GM21447 (cell line): ENCODE measurements around the gene PHYH.
"Not testable (repeated sequence)": the region's sequence is repeated elsewhere in the genome, so short reads cannot be mapped to it uniquely, and the experiment has no call there.

ENCODE experiments used
- ATAC-seq: cut with Tn5 transposase; IDR thresholded peaks from one replicate; pipeline ENCODE4 v1.9.1; 2021; ENCODE audit not compliant: unreplicated experiment

PHYH gene

DNA sequence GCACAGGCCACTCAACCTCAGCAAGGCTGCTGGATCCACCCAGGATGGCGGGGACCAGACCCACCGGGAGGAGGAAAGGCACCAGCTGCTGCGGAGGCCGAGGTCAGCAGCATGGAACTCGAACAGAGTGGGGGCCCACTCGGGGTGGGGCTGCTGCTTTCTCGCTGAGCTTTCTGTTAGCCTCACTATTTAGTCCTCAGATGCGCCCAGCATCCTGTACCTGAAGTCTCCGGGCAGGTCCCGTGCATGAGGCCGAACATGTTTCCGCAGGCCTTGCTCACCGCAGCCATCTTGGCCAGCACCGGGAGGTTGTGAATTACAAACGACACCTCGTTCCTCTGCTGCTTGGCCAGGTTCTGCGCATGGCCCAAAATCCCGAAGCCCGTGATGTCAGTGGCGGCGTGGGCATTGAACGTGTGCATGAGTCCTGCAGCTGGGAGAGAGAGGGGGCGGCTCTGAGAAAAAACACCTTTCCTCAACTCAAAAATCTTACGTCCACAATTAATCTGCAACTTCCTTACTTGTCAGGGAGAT lies 22.8 kb upstream of the PHYH start:
- ATAC-seq: no peak

DNA sequence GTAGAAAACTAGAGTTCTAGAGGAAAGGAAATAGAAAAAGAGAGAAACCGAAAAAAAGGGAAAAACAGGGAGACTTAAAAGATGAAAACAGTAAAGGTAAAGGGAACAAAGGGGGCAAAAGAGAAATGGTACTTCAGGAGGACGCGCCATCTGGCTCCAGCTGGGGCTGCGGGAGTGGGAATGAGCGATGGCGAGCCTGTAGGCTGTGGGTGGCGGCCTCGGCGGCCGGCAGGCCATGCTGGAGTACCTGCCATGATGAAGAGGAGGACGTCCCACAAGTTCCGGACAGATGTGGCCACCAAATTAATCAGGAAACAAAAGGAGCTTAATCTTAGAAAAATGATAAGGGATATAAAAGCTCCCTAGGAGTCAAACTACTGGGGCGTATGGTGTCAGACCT lies 21.7 kb upstream of the PHYH start:
- ATAC-seq: no peak

DNA sequence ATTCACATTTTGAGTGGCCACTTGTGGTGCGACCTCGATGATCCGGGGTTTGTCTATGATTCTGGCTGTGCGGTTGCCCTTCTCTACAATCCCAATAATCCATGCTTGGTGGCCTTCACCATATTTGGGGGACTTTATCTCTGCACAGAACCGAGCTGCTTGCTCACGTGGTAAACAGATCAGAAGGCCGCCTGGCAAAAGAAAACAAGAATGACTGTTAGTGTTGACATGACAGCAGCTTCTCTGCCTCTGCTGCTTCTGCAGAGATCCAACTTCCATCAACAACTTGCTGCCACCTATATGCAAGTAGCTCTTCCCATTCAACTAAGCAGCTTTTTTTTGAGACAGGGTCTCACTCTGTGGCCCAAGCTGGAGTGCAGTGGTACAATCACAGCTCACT lies 19.3 kb upstream of the PHYH start:
- ATAC-seq: no peak

DNA sequence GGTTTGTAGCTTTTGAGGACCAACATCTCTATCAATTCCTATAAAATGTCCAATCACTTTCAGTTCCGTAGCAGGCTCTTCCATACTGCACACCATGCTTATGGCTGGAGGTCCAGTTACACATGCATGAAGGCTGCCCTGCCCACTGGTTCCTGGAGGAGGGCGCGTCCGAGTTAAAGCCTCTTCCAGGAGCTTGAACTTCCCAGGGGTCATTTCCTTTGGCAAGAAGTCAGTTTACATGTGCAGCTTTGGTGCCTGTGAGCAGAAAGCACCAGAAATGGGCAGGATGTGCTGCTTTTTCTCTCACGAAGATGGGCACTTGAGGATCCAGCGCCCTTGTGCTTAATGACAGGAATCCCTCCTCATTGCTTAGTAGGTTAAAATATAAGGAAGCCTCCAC lies 17.6 kb upstream of the PHYH start:
- no peak for ATAC-seq

DNA sequence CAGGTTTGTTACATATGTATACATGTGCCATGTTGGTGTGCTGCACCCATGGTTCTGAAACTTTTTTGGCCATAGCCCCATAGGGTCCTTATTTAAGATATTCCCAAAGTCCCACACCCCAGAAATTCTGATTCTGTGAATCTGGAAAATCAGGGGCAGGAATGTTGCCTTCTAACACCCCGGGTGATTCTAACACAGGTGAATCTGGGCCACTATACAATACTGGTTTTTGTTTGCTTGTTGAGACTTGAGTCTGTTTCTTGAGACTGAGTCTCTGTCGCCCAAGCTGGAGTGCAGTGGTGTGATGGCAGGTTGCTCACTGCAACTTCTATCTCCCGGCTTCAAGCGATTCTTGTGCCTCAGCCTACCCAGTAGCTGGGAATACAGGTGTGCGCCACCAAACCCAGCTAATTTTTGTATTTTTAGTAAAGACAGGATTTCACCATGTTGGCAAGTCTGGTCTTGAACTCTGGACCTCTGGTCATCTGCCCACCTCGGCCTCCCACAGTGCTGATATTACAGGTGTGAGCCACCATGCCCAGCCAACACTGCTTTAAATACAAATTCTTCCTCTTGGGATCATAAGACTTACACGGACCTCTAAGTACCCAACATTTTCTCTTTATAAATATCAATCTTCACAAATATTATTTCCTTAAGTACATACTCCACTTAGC lies 16.9 kb upstream of the PHYH start:
- ATAC-seq: no peak

DNA sequence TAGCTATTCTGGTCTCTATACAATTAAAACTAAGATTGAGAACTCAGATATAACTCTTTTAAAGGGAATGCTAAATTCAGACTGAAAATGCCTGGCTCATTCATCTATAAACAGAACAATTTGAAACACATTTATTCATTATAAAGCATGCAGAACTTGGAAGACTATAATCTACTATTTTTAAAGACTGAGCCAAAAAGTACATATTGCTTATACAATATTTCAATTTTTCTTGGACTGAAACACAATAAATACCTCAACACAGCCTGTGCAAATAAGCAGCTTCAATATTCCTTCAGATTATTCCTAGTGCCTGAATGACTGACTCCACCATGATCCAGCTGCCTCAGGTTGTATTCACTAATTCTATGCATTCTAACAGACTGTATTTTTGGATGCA lies 15.5 kb upstream of the PHYH start:
- no peak for ATAC-seq

DNA sequence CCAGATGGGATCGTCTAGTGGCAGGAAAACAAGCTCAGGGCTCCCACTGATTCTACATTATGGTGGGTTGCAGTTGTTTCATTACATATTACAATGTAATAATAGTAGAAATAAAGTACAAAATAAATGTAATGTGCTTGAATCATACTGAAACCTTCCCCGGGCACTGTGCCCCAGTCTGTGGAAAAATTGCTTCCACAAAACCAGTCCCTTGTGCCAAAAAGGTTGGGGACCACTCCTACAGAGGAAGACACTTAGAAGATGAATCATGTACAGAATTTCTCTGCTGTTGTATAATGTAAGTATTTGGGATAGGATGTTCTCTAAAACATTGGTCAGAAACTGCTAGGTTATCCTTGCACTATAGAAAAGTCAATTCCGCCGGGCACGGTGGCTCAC lies 11.3 kb upstream of the PHYH start:
- ATAC-seq: no peak

DNA sequence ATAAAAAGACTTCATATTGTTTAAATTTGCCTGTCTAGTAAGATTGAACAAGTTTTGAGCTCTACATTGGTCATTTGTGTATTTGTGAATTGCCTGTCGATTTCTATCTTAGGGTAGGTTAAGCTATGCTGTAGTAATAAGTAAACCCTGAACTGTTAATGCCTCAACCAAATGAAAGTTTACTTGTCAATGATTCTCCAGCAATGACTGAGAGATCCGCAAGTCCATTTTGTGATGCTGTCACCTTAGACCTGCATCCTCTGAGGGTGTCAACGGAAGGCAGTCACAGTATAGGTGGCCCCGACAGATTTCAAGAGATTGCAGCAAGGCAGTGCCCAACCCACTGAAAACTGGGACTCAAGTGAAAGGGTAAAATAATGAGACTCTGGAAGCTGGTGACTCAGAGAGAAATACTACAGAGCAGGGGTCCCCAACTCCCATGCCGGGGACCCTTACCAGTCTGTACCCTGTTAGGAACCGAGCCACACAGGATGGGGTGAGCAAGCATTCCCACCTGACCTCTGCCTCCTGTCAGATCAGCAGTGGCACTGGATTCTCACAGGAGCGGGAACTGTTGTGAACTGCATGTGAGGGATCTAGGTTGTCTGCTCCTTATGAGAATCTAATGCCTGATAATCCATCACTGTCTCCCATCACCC lies 10.8 kb upstream of the PHYH start:
- ATAC-seq: no peak

DNA sequence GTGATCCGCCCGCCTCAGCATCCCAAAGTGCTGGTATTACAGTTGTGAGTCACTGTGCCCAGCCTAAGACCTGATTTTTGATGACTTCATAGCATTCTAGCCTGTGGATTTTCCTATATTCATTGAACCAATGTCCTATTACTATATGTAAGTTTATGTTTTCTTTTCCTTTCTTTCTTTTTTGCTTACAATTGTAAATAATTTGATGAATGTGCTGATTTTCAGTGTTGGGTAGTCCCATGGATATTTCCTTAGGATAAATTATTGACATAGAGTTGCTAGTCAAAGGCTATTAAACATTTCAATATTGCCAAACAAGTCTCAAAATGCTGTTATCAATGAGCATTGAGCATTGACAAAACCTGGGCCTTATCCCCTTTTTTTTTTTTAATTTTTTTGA lies 9.9 kb upstream of the PHYH start:
- no peak for ATAC-seq

DNA sequence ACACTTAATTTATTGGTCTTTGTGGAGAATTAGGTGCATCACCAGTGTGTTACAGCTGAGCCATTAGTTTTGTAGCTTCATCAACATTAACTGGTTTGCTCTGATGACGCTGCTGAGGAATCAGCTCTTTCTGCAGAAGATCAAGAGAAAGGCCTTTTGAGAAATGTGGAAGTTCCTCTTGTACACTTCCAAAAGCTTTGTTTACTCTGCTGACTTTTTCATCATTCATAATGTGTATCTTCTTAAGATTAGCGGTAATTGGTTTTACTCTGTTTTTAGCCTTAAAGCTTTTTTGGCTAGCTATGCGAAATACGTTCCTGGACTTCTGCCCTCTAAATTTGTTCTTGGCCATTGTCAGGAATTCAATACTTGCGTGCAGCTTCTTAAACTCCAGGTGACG lies 8.2 kb upstream of the PHYH start:
- ATAC-seq: no peak

DNA sequence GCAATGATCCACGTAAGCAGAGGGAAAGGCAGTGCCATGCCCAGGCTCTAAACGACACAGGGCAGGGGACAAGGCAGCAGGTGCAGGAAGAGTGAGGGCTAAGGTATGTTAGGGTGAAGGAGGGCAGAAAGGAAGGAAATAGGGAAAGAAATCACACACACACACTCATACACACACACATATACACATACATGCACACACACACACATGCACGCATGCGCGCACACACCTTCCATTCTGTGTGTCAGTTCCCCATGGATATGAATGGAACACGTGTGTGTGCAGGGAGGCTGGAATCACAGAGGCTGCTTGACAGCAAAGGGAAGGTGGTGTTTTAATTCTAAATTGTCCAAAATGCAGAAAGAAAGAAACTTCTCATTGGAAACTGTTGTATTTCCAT lies 6.2 kb upstream of the PHYH start:
- no peak for ATAC-seq

DNA sequence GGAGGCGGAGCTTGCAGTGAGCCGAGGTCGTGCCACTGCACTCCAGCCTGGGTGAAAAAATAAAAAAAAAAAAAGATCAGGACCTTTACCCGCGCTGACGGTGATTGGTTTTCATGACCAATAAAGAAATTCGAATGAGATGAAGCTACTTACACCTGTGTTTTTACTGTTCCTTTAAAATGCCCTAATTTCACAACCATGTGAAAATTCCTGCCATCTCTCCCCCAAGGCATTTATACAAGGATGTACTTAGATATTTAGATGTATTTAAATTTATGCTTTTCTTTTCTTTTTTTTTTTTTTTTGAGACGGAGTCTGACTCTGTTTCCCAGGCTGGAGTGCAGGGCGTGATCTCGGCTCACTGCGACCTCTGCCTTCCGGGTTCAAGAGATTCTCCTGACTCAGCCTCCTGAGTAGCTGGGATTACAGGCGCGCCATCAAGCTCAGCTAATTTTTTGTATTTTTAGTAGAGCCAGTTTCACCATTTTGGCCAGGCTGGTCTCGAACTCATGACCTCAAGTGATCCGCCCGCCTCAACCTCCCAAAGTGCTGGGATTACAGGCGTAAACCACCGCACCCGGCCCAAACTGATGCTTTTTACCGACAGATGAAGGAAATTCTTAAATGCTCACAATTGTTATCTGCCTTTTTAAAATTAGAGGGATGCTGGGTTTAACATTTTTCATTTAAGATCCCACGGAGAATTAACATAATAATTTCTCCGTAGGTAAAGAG lies 3.1 kb upstream of the PHYH start:
- ATAC-seq: no peak

DNA sequence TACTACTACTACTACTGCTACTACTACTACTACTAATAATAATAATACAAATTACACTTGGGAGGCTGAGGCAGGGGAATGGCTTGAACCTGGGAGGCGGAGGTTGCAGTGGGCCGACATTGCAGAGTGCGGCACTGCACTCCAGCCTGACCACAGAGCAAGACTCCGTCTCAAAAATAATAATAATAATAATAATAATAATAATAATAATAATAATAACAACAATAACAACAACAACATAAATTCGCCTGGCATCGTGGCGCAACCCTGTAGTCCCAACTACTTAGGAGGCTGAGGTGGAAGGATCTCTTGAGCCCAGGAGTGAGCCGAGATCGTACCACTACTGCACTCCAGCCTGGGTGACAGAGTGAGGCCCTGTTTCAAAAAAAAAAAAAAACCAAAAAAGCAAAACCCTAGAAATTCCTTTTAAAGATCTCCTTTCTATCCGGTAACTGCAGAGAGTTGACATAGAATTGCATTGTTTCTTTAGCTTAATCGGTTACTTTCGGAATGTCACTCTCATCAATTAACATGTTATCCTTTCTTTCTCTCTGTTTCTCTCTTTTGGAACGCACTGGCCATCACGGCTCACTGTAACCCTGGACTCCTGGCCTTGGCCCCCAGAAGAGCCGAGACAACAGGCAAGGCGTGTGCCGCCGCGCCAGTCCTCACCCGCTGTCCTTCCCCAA lies 972 bp downstream of the PHYH start:
- no peak for ATAC-seq

DNA sequence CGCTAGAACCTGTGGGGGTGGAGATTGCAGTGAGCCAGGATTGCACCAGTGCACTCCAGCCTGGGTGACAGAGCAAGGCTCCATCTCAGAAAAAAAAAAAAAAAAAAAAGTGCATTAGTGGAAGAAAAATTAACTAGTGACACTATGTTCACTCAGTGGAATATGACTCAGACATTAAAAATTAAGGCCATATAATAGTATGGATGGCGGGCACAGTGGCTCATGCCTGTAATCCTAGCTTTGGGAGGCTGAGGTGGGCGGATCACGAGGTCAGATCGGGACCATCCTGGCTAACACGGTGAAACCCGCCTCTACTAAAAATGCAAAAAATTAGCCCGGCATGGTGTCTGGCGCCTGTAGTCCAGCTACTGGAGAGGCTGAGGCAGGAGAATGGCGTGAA lies 3.4 kb downstream of the PHYH start:
- ATAC-seq: no peak

DNA sequence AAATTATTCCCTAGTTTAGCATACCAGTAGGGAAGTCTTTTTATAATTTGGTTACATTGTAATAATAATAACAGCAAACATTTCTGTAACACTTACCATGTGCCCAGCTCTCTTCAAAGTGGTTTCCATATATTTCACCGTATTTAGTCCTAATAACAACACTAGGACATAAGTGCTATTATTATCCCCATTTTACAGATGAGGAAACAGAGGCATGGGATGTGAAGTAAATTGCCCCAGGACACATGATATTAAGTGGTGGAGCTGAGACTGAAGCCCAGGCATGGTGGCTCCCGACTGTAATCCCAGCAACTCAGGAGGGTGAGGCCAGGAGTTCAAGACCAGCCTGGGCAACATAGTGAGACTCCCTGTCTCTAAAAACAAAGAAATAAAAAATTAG lies 5.1 kb downstream of the PHYH start:
- ATAC-seq: no peak

DNA sequence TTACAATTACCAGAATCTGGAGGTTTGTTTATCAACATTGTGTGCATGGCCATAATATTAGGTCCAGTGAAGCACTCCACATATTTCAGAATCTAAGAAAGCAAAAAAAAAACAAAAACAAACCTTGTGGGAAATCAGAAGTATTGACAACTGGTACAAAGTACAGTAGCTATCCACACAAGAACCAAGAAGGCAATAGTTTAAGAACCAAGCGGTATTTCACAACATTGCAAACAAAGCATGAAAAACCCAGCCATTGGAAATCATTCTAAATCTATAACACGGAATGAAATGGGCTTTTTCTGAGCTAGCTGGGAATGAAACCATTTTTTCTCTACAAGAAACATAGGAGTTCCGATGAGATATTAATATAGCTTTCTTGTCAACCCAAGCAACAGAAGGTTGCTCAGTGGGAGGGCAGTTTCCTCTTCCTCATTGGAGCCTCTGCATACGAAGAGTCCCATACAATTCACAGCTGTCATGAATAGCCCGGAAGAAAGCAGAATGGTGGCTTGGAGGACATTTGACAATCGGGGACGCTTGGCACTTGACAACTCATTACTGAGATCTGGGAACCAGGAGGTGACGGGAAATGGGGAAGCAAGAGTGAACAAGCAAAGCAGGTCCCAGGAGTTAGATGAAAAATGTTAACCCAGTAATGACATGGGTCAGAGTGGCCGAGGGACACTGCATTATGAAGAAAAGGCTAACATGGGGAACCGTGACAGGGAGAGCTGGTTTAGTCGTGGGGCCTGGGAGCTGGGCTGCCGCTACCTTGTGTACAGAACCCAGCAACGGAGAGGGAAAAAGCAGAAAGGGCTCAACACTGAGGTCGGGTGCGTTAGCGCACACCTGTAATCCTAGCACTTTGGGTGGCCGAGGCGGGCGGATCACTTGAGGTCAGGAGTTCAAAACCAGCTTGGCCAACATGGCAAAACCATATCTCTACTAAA lies 7.8 kb downstream of the PHYH start:
- no peak for ATAC-seq

DNA sequence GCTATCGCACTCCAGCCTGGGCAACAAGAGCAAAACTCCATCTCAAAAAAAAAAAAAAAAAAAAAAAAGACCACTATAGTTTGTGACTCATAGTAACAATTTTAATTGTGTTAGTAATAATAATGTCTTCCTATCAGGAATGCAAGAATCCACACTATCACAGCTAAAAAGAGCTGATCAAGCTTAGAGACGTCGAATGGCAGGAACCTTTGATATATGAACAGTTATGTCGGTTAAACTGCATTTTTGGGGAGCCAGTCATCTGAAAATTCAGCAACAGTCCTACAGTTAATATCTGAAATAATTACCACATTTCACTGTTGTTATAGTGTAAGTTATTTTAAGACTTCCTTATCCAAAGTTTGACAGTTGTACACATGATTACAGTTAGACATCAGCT lies 8.8 kb downstream of the PHYH start:
- ATAC-seq: no peak

DNA sequence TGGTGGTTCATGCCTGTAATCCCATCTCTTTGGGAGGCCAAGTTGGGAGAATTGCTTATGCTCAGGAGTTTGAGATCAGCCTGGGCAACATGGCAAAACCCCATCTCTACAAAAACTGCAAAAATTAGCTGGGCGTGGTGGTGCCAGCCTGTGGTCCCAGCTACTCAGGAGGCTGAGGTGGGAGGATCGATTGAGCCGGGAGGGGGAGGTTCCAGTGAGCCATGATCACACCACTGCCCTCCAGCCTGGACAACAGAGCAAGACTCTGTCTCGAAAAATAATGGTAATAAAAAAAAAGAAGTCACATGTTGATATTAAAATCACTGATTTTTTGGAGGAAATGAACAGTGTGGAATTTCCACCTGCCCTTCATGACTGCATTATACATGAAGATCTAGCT lies 15.8 kb downstream of the PHYH start:
- ATAC-seq: no peak

DNA sequence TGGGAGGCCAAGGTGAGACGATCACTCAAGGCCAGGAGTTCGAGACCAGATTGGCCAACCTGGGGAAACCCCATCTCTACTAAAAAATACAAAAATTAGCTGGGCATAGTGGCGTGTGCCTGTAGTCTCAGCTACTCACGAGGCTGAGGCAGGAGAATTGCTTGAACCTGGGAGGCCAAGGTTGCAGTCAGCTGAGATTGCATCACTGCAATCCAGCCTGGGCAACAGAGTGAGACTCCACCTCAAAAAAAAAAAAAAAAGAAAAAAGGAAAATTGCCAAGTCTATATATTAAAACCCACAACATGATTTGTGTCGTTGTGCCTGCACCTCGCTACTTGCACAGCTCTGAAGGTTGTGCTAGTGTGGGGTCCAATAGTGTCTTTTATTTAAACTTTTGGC lies 17.5 kb downstream of the PHYH start:
- not testable (repeated sequence) for ATAC-seq

DNA sequence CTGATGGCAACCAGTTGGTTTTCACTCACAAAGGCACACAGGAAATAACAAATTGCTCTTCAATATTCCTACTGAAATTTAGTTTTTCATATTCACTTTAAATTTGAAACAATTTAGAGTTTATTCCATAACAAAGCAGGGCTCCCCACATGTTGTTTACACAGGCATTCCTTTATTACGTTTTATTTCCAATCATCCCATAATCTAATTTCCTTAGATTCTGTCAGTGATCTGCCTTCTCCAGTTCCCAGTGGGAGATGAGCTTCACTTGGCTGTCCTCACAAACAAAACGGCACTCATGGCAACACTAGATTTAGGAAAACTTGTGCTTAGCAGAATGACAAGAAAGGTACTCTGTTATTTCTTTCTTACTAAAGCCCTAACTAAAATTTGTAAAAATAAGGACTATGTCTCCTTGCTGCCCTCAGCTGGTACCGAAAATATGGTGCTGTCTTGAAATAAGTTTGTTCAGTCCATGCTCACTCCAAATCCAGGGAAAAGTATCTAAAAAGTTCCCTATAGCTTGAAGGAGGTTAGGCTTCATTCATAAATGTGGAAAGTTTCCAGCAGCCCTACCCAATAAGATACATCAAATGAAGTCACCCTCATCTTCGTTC lies 23.0 kb downstream of the PHYH start:
- no peak for ATAC-seq
